PFSK-1 (cell line): Measurements from ENCODE around the gene PIKFYVE.

Source experiments
- FOXP2 ChIP-seq: optimal IDR thresholded peaks from 2 replicates; pipeline ENCODE3; 2011; ENCODE audit warnings: borderline replicate concordance, control low read depth, inconsistent platforms; ENCODE audit not compliant: insufficient read depth; ENCODE audit errors: extremely low read length, extremely low read depth
- POLR2AphosphoS5 ChIP-seq: IDR thresholded peaks from 2 replicates; pipeline ENCODE4 v1.6.1; 2012; ENCODE audit warnings: low read depth, mild to moderate bottlenecking, control low read depth, low read length, moderate library complexity
- SIN3A ChIP-seq: IDR thresholded peaks from 2 replicates; pipeline ENCODE4 v1.6.1; 2012; ENCODE audit warnings: mild to moderate bottlenecking, low read length, moderate library complexity, borderline replicate concordance; ENCODE audit not compliant: insufficient read depth
- TAF1 ChIP-seq: IDR thresholded peaks from 2 replicates; pipeline ENCODE4 v1.6.1; 2012; ENCODE audit warnings: low read length, control low read depth, borderline replicate concordance; ENCODE audit not compliant: insufficient read depth
- TF ChIP-seq, protein P1 (sequence below), 2 experiments: IDR thresholded peaks; 2 replicates each; pipeline versions ENCODE4 v1.6.1 to v1.8.0; 2011 to 2012; ENCODE audit warnings: low read depth in 2 of 2, low read length in 2 of 2, control low read depth in 1 of 2, inconsistent platforms in 1 of 2, mild to moderate bottlenecking in 1 of 2, moderate library complexity in 1 of 2; ENCODE audit not compliant: insufficient read depth in 1 of 2

The PIKFYVE gene

DNA sequence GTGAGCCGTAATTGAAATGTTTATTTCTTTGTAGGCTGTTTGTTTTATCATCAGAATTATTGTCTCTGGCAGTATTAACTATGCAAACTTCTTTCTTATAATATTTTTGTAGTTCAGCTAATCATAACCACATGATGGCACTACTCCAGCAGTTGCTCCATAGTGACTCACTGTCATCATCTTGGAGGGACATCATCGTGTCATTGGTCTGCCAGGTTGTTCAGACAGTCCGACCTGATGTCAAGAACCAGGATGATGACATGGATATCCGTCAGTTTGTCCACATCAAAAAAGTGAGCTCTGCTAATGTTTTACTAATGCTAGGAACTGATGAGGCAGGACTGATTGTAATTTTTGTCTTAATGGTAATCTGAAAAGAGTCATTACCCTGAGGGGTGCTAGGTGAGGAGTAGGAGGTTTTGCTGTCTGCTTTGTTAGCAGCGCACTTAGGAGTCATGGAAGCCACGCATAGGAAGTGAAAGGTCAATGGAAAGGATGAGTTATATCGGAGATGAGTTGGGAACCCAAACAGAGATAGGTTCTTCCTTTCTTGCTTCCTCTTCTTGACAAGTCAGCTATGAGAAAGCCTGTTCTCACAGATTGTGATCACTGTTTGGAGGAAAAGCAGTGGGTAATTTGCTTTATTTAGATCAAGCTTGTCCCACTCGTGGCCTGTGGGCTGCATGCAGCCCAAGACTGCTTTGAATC, 49.2 kb downstream of the PIKFYVE start:
- TF ChIP-seq POLR2AphosphoS5: no peak
- TF ChIP-seq, protein P1, sequence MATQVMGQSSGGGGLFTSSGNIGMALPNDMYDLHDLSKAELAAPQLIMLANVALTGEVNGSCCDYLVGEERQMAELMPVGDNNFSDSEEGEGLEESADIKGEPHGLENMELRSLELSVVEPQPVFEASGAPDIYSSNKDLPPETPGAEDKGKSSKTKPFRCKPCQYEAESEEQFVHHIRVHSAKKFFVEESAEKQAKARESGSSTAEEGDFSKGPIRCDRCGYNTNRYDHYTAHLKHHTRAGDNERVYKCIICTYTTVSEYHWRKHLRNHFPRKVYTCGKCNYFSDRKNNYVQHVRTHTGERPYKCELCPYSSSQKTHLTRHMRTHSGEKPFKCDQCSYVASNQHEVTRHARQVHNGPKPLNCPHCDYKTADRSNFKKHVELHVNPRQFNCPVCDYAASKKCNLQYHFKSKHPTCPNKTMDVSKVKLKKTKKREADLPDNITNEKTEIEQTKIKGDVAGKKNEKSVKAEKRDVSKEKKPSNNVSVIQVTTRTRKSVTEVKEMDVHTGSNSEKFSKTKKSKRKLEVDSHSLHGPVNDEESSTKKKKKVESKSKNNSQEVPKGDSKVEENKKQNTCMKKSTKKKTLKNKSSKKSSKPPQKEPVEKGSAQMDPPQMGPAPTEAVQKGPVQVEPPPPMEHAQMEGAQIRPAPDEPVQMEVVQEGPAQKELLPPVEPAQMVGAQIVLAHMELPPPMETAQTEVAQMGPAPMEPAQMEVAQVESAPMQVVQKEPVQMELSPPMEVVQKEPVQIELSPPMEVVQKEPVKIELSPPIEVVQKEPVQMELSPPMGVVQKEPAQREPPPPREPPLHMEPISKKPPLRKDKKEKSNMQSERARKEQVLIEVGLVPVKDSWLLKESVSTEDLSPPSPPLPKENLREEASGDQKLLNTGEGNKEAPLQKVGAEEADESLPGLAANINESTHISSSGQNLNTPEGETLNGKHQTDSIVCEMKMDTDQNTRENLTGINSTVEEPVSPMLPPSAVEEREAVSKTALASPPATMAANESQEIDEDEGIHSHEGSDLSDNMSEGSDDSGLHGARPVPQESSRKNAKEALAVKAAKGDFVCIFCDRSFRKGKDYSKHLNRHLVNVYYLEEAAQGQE (IDR thresholded peaks at IDR 0.05; ENCODE audit: insufficient read depth in 1 of 2, low read depth in 2 of 2, low read length in 2 of 2): no peak
- TF ChIP-seq TAF1: no peak
- no peak for TF ChIP-seq SIN3A
- TF ChIP-seq FOXP2: no peak

DNA sequence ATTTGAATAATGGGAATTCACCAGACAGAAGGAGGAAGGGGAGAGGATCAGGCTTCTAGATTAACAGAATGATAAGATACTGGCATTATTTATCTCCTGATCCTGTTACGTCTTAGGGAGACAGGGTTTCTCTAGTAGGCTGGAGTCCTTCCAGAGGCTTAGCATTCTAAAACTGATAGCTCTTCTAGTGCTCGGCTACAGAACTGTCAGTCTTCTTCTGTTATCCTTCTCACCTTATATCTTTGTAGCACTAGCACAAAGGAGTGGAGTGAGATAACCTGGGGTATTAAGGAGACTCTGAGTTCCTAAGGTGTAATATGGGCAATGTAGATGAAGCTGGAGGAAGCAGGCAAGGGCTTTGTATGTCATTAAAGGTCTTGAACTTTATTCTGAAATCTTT, 52.1 kb downstream of the PIKFYVE start:
- TF ChIP-seq SIN3A (no peak), FOXP2 (no peak), TAF1 (no peak), POLR2AphosphoS5 (no peak)
- TF ChIP-seq, protein P1 (IDR thresholded peaks at IDR 0.05; ENCODE audit: insufficient read depth in 1 of 2, low read depth in 2 of 2, low read length in 2 of 2): no peak

DNA sequence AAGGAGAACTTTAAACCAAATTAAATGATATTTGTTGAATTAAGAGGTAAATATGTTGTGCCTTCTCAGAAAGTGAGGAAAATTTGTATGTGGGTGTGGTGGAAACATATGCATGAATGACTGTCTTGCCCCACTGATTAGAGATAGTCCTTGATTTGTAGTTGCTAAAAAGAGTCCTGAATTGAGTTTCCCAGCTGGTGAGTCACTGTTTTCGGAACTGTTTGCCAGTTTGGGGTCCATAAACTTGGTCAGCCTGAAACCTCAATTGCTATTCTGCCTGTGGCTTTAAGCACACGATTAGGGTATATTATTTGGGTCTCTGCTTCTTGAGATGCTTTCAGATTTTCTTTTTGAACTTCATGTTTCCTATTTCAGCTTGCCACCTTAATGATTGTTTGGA, 53.3 kb downstream of the PIKFYVE start:
- TF ChIP-seq, protein P1 (IDR thresholded peaks at IDR 0.05; ENCODE audit: insufficient read depth in 1 of 2, low read depth in 2 of 2, low read length in 2 of 2): no peak
- TF ChIP-seq SIN3A: no peak
- TF ChIP-seq TAF1: no peak
- no peak for TF ChIP-seq POLR2AphosphoS5

DNA sequence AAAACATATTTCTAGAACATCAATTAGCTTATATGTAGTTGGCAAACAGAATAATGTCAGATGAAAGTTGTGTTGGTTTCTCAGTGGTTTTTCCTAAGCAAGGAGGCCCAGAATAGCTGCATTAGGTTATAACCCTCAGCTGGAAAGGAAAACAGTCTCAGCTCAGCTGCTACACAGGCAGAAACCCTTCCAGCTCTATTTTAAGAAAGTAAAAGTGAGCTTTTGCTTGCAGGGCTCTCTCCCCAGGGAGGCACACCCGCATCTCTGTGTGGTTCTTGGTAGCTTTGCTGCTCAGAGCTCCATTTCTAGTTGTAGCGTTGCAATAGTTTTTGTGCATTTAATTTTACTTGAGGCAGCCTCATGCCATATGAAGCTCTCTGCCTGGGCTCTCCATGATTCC, 54.6 kb downstream of the PIKFYVE start:
- TF ChIP-seq TAF1 (no peak), POLR2AphosphoS5 (no peak), SIN3A (no peak), FOXP2 (no peak)
- TF ChIP-seq, protein P1 (IDR thresholded peaks at IDR 0.05; ENCODE audit: insufficient read depth in 1 of 2, low read depth in 2 of 2, low read length in 2 of 2): no peak

DNA sequence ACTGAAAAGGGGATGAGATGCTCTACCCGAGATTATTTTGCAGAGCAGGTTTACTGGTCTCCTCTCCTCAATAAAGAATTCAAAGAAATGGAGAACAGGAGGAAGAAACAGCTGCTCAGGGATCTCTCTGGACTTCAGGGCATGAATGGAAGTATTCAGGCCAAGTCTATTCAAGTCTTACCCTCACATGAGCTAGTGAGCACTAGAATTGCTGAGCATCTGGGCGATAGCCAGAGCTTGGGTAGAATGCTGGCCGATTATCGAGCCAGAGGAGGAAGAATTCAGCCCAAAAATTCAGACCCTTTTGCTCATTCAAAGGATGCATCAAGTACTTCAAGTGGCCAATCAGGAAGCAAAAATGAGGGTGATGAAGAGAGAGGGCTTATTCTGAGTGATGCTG, 60.0 kb downstream of the PIKFYVE start:
- TF ChIP-seq SIN3A (no peak), POLR2AphosphoS5 (no peak), TAF1 (no peak), FOXP2 (no peak)
- TF ChIP-seq, protein P1 (IDR thresholded peaks at IDR 0.05; ENCODE audit: insufficient read depth in 1 of 2, low read depth in 2 of 2, low read length in 2 of 2): no peak
